AG09309 (cell line): ENCODE measurements around the gene GPR65.
A peak's percentile ranks its signal among the peaks of the same experiment; 100 is the strongest.
"Not testable (repeated sequence)": the region's sequence is repeated elsewhere in the genome, so short reads cannot be mapped to it uniquely, and the experiment has no call there.

ENCODE experiments used
- DNase-seq: peaks from one replicate; pipeline ENCODE4 v3.0.0-alpha.2; 2010; ENCODE audit warnings: low read depth
- H3K4me3 ChIP-seq: 2 replicates; pipeline ENCODE4 v1.5.1; 2011; ENCODE audit warnings: mild to moderate bottlenecking, low read depth, low read length, moderate library complexity; ENCODE audit not compliant: control insufficient read depth
- CTCF ChIP-seq: IDR thresholded peaks from 2 replicates; pipeline ENCODE4 v1.5.1; 2011; ENCODE audit warnings: mild to moderate bottlenecking, low read depth, low read length, inconsistent platforms; ENCODE audit not compliant: insufficient read depth, control insufficient read depth; ENCODE audit errors: missing control alignments

The GPR65 gene

GRCh38 chr14:88009486-88009885 is 4.6 kb downstream of the GPR65 start:
- no peak for DNase-seq
- no peak overlapping the region for H3K4me3 ChIP-seq
- no peak for TF ChIP-seq CTCF

- TF ChIP-seq CTCF, result no peak
- no peak overlapping the region for H3K4me3 ChIP-seq
- no peak for DNase-seq
Observed at GRCh38 chr14:88010331-88010730, 5.4 kb downstream of the GPR65 start.

GRCh38 chr14:88012495-88012894 is 7.6 kb downstream of the GPR65 start:
- no peak for TF ChIP-seq CTCF
- DNase-seq, result no peak
- no peak overlapping the region for H3K4me3 ChIP-seq

- DNase-seq, result no peak
Observed at GRCh38 chr14:88013750-88014349, 8.9 kb downstream of the GPR65 start.

GRCh38 chr14:88016768-88017167 is 11.8 kb downstream of the GPR65 start:
- no peak for TF ChIP-seq CTCF
- no peak for DNase-seq

More at GRCh38 chr14:88013750-88014349, 8.9 kb downstream of the GPR65 start:
- TF ChIP-seq CTCF, result peak; percentile 94
- no peak overlapping the region for H3K4me3 ChIP-seq

GRCh38 chr14:88017535-88017934 is 12.6 kb downstream of the GPR65 start:
- no peak for TF ChIP-seq CTCF
- DNase-seq, result no peak
- no peak overlapping the region for H3K4me3 ChIP-seq

More at GRCh38 chr14:88016768-88017167, 11.8 kb downstream of the GPR65 start:
- no peak overlapping the region for H3K4me3 ChIP-seq

- DNase-seq, result no peak
- no peak overlapping the region for H3K4me3 ChIP-seq
- TF ChIP-seq CTCF, result no peak
Observed at GRCh38 chr14:88023658-88024187, 18.8 kb downstream of the GPR65 start.

GRCh38 chr14:88024252-88025086 is 19.5 kb downstream of the GPR65 start:
- DNase-seq, result not testable (repeated sequence)

More at GRCh38 chr14:88024252-88025086, 19.5 kb downstream of the GPR65 start:
- H3K4me3 ChIP-seq, result not testable (repeated sequence)
